Muscle of arm (tissue), 12 donors: ENCODE results near the gene STK32C. TPM values are rescaled to one million over a fixed set of nuclear protein-coding genes. Genes with fewer than 3 reads are reported as not detected.

ENCODE experiments used
- DNase-seq: peaks from one replicate; pipeline ENCODE4 v3.0.0-alpha.2; 2013
- polyA plus RNA-seq, 12 donors: library from polyadenylated mRNA; unstranded; fragments of 120-200 nt; gene quantifications; one replicate each; pipeline ENCODE4 v1.2.1, GENCODE V29; 2013; ENCODE audit not compliant: insufficient read length in 12 of 12

STK32C gene
- polyA plus RNA-seq, 12 donors: 8.1 to 12.1 (median 9.5) TPM; not detected in 2

DNA sequence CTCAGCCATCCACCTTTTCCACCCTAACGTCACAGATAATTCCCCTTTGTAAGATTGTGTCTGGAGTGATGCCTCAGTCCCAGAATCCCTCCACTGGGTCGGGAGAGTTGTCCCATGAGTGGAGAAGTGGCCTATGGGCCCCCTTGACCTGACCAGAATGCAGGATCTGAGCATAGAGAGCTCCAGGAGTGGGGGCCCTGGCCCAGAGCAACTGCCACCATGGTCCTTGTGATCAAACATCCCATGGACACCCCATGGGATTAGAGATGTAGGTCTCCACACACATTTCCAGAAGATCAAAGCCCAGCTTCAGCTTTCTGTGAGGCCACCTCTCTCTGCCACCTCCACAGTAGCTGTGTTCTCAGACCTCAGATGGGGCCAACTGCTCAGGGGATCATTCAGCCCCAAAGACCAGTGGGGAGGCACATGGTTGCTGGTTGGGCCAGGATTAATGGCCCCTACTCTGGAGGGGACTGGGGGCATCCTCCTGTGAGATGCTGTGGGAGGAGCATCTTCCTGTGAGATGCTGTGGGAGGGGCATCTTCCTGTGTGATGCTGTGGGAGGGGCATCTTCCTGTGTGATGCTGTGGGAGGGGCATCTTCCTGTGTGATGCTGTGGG, 149.5 kb downstream of the STK32C start:
- DNase-seq: no peak

Other genes starting within 250 kb of the STK32C start
- gene JAKMIP3, start 242.0 kb downstream of the STK32C start, polyA plus RNA-seq: 1 to 10 TPM in 1 of 12 donors, under 1 TPM in 9, not detected in 2; 0.38 to 1.1 (median 0.66) TPM
- 1 to 10 TPM in 10 of 12 donors, not detected in 2; 1.8 to 5.3 (median 2.8) TPM for gene DPYSL4, start 121.0 kb downstream of the STK32C start, polyA plus RNA-seq
- gene LRRC27, start 24.2 kb upstream of the STK32C start, polyA plus RNA-seq: 10 to 100 TPM in 3 of 12 donors, 1 to 10 TPM in 8, not detected in 1; 6.0 to 21.8 (median 8.5) TPM
- 10 to 100 TPM in 2 of 12 donors, 1 to 10 TPM in 9, not detected in 1; 4.6 to 17.2 (median 7.4) TPM for gene PWWP2B, start 89.2 kb upstream of the STK32C start, polyA plus RNA-seq
- gene INPP5A, start 229.8 kb upstream of the STK32C start, polyA plus RNA-seq: 10 to 100 TPM in 11 of 12 donors, not detected in 1; 22.2 to 59.4 (median 43.8) TPM